Measurements from ENCODE around the gene BECN2.

The BECN2 gene

GRCh38 chr1:241944300-241944699 is 13.3 kb upstream of the BECN2 start:
- no peak for DNase-seq (ENCODE audit: extremely low spot score)
- POLR2A ChIA-PET = no interaction called here
- CTCF ChIA-PET = interaction anchor here (0.8 kb wide), 1 partner anchor 9 kb away, joined by 3 read pairs; no protein-coding TSS in a partner anchor
- TF ChIP-seq CTCF (IDR thresholded peaks at IDR 0.05; ENCODE audit: control extremely low read depth, extremely low read depth, low read depth, missing control alignments) = no peak

- no peak for DNase-seq (ENCODE audit: extremely low spot score)
- TF ChIP-seq CTCF (IDR thresholded peaks at IDR 0.05; ENCODE audit: control extremely low read depth, extremely low read depth, low read depth, missing control alignments) = no peak
- POLR2A ChIA-PET = no interaction called here
- CTCF ChIA-PET = interaction anchor here (0.9 to 1.9 kb wide), 2 partner anchors 11 to 326 kb away, joined by 3 to 5 read pairs; no protein-coding TSS in a partner anchor
These were observed 10.2 kb upstream of the BECN2 start for GRCh38 chr1:241947354-241947753.

- ChIA-PET POLR2A (no interaction called here), CTCF (interaction anchor here (1.2 kb wide), 1 partner anchor 9 kb away, joined by 4 read pairs; no protein-coding TSS in a partner anchor)
- no peak for TF ChIP-seq CTCF (IDR thresholded peaks at IDR 0.05; ENCODE audit: control extremely low read depth, extremely low read depth, low read depth, missing control alignments)
- DNase-seq (ENCODE audit: extremely low spot score) = no peak
These were observed 7.2 kb upstream of the BECN2 start for GRCh38 chr1:241950390-241950789.

GRCh38 chr1:241962153-241962552 is 4.6 kb downstream of the BECN2 start:
- ChIA-PET POLR2A (no interaction called here), CTCF (no interaction called here)
- DNase-seq (ENCODE audit: extremely low spot score) = no peak
- TF ChIP-seq CTCF (IDR thresholded peaks at IDR 0.05; ENCODE audit: control extremely low read depth, extremely low read depth, low read depth, missing control alignments) = no peak

- TF ChIP-seq CTCF (IDR thresholded peaks at IDR 0.05; ENCODE audit: control extremely low read depth, extremely low read depth, low read depth, missing control alignments) = no peak
- ChIA-PET CTCF (no interaction called here), POLR2A (no interaction called here)
- DNase-seq (ENCODE audit: extremely low spot score) = no peak
These were observed 6.2 kb downstream of the BECN2 start for GRCh38 chr1:241963722-241964121.

- ChIA-PET CTCF (no interaction called here), POLR2A (no interaction called here)
- no peak for DNase-seq (ENCODE audit: extremely low spot score)
- TF ChIP-seq CTCF (IDR thresholded peaks at IDR 0.05; ENCODE audit: control extremely low read depth, extremely low read depth, low read depth, missing control alignments) = no peak
These were observed 7.1 kb downstream of the BECN2 start for GRCh38 chr1:241964550-241965282.
